ENCODE data around the gene RHOJ.
"Not testable (repeated sequence)": the region's sequence is repeated elsewhere in the genome, so short reads cannot be mapped to it uniquely, and the experiment has no call there.

The RHOJ gene

DNA sequence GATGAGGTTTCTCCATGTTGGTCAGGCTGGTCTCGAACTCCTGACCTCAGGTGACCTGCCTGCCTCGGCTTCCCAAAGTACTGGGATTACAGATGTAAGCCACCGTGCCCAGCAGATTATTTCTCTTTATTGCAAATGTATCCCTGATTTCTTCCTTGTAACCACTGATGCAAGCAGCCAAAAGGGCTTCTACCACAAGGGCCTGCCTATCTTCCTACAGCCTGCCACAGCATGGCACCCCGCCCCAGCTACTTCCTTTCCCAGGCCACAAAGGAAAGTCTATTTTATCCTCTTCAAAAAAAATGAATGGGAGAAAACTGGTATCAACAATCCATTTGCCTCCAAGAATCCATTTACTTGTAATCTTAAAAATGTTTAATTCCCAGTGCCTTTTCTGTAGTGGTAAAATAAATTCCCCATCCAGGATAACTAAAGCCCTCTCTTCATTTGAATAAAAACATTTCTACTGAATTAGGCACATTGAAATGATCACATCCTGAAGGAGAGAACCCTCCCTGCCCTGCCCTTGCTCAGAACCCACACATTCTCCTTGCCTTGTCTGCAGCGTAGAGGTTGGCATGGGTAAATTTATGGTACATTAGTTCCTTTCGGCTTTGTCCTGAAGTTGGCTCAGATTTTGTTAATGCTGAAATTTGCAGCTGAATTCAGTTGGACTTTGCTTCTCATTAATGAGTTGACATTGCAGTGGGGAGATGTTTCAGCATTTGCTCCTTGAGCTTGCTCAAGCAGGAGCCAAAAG is 95.3 kb downstream of the RHOJ start:
- DNase-seq (ENCODE audit: low read depth in 2 of 2): no peak

DNA sequence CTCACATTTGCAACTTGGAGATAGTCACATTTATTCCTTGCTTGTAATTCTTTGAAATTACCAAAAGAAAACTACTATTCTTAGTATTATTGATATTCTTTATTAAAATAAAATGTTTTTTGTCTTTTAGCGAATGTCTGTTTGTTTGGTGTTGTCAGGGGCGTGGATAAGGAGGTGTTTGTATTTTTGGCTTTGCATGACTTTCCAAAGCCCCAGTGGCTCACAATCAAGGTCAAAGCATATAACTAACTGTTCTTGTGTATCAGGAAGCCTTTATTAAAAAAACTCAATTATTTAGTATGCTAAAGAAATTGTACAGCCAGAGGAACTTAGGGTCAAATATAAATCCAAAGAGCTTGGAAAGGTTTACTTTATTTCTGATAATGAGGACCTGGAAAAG is 96.6 kb downstream of the RHOJ start:
- DNase-seq (ENCODE audit: low read depth in 2 of 2): no peak

DNA sequence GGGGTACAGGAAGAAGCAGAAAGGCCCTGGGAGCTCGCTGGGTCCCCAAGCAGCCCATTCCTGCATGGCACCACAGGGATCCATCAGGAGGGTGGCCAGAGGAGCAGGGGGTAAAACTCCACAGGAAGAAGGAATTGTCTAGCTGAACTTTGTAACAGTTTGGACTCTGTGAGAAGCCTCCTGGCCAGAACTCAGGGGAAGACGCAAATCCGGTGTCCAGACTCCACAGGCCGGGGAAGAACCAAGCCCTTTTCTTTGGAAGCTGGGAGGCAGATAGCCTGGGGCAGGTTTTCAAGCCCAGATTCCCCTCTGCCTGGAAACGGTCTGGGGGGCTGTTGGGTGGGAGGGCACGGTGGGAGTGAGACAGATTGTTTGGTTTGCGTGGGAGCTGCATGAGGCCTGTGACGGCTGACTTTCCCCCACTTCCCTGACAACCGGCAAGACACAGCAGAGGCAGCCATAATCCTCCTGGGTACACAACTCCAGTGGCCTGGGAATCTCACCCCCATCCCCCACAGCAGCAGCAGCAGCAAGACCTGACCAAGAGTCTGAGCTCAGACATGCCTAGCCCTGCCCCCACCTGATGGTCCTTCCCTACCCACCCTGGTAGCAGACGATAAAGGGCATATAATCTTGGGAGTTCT is 97.8 kb downstream of the RHOJ start:
- DNase-seq (ENCODE audit: low read depth in 2 of 2): no peak

DNA sequence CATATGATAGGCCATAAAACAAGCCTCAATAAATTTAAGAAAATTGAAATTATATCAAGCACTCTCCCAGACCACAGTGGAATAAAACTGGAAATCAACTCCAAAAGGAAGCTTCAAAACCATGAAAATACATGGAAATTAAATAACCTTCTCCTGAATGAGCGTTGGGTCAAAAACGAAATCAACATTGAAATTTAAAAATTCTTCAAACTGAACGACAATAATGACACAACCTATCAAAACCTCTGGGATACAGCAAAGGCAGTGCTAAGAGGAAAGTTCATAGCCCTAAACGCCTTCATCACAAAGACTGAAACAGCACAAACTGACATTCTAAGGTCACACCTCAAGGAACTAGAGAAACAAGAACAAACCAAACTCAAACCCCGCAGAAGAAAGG is 100.2 kb downstream of the RHOJ start:
- DNase-seq (ENCODE audit: low read depth in 2 of 2): not testable (repeated sequence)

DNA sequence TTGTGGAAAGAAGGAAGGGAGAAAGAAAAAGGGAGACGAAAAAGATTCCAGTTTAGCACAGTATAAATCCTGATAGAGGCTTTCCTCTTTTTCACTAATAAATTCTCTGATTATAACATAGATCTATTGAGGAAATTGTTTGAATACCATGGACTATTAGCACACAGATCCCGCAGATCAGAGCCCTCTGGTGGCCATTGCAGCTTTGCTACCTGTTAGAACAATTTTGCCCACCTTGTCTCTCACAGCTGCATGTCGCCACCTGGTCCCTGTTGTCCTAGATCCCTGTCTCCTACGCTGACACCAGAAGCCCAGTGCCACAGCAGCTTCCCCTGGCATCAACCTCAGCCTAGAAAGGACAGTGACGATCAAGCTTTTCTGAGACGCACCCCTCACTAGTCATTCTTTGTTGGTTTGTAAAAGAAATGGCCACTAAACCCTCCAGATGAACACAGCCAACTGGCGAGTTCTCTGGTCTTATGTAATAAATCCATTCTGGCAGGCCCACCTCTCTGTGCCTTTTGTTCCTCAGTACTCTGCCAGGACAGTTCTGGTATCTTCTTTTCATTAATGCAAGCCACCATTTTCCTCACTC is 104.6 kb downstream of the RHOJ start:
- no peak for DNase-seq (ENCODE audit: low read depth in 2 of 2)

DNA sequence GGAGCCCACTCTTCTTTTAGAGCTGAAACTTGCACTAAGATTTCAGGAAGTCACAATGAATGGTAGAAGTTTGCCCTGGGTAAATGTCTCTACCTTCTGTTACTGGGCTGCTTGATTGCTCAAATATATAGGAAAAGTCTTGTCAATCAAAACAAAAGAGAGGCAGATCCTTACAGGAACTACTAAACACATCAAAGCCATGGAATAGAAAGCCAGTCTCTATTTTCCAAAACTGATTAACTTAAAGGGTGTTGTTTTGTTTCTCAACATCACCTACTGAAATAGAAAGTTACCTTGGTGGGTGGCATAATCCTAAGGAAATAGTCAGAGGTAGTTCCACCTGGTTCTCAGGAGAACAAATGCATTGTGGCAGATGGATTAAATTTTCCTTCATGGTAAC is 114.6 kb downstream of the RHOJ start, which contains the start of gene GPHB5:
Gene GPHB5 (minus strand): TSS at position 101 of the 400 bp plus-strand sequence. CDS start 1,086 bp downstream, outside the sequence.
- no peak for DNase-seq (ENCODE audit: low read depth in 2 of 2)

DNA sequence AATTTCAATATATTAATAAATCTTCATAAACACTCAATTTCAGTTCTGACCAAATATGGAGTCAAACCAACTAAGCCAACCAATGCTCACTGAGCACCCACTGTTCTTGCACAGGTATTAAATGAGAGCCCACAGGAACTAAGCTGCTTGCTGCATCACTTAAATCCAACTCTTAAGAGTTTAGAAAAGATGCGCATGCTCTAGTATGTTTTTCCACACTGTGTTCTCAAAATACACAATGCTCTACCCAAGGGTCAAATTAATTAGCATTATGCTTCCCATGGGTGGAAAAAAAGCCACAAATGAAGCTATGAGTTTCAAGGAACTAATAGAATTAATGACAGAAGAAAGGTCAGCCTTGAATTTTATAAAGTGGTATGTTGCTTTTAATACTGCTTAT is 118.2 kb downstream of the RHOJ start:
- DNase-seq (ENCODE audit: low read depth in 2 of 2): no peak

DNA sequence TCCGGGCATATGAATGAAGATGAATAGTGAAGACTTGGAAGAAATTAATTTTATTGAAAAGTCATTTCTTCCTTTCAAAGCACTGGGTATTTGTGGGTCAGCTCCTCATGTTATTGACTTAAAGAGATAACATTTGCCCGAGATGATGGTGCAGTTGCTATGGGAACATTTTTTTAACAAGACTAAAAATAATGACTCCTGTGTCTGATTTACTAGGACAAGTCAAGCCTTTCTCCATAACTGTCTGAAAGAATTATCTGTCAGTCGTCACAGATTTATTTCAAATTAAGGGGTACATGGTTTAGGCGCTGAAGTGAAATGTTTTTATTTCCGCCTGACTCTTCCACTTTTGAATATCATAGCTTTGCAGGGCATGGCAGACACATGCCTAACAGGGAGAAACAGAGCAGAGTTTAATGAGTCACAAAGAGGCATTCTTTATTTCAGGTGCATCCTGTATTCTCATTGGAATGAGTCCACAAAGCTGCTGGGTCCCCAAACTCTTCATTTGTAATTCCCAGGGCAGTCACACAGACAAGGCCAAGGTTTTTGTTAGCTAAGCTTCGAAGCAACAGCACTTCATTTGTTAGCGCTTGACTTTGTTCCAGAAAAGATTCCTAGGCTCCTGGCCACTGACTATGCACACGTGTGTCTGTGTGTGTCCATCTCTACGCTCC is 118.8 kb downstream of the RHOJ start:
- no peak for DNase-seq (ENCODE audit: low read depth in 2 of 2)

DNA sequence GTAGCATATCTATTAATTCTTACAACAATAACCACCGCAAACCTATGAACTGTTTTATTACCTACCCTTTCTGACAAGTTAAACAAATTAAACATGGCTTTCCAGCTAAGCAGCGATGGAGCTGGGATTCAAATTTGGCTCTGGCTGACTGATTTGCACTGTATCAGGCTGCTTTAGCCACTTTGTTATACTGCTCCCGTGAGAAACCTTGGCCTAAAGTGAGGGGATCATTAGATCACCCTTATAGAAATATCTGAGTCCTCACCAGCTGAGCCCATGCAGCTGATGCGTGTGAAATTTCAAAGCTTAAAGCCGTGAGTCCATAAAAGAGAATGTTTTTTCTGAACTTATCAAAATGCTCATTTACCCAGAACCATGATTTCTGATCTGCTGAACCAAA is 122.6 kb downstream of the RHOJ start:
- DNase-seq (ENCODE audit: low read depth in 2 of 2): no peak

DNA sequence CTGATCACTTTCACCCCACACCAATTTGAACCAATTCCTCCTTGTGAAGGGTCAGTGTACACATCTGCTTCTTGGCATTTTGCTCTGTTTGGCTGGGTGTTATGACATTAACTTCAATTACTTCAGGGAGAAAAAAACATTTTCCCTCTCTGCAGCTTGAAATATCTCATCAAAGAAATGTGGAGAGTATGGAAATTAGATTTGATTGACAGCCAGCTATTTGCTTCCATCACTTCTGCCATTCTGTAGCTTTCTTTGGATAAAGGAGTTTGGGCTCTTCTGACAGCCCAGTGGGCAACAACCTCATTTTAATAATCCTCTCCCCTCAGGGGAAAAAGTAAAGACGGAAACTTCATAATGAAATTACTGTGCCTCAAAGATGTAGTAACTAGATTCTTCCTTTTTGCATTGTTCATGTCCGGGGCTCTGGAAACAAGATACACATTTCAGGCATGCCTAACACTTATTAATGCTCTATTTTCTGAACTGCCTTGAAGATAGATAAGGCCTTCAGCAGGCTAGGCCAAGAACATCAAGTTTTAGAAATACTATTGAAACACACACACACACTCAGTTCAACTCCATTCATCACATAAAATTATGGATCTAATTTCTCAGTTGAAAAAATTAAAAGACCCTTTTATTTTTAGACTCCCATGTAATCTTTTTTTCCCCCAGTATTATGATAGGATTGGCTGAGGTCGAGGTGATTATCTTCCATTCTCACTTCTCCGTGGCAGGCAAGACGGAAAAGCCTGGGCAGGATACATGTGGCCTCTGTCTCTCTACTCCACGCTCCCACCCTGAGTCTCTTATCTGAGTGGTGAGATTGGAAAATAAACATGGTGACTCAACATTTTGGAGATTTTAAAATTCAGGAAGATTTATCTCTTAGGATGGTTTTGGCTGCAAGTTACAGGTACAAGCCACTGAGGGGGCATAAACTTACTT is 124.8 kb downstream of the RHOJ start:
- DNase-seq (ENCODE audit: low read depth in 2 of 2): no peak

DNA sequence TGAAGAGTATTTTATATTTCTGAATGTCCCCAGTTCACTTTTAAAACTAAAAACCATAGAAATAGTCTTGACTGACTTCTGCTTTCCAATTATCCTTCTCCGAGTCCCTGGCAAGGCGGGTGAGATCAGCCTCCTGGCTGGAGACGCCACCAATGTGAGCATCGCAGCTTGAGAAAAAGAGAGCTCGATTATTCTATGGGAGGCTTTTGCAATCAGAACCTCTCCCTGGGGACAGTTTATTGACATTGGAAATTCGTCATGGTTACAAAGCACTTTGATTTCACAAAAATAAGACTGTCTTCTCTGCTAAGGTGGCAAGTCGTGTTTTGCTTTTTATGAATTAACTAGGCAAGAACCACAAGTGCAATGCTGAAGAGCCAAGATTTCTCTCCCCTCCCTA is 138.1 kb downstream of the RHOJ start:
- DNase-seq (ENCODE audit: low read depth in 2 of 2): no peak
